WI38 (cell line): Measurements from ENCODE around the gene GMEB2.

Experiments
- H3K4me3 ChIP-seq: 2 replicates; pipeline ENCODE4 v1.5.1; 2011; ENCODE audit warnings: low read depth, mild to moderate bottlenecking, control low read depth, low read length
- CTCF ChIP-seq: IDR thresholded peaks from 2 replicates; pipeline ENCODE4 v1.5.1; 2012; ENCODE audit warnings: low read depth, mild to moderate bottlenecking, control low read depth, low read length

GMEB2 gene

GRCh38 chr20:63547725-63548480 is 79.0 kb downstream of the GMEB2 start, which contains the start of gene SRMS:
Gene SRMS (minus strand): TSS chr20:63547749. CDS start chr20:63547463, 286 bp downstream.
- H3K4me3 ChIP-seq = no peak within 1 kb of the TSS
- no peak for TF ChIP-seq CTCF

- TF ChIP-seq CTCF = no peak
Measured at GRCh38 chr20:63546956-63547724, 79.8 kb downstream of the GMEB2 start.

GRCh38 chr20:63546256-63546955 is 80.5 kb downstream of the GMEB2 start:
- no peak for TF ChIP-seq CTCF
- H3K4me3 ChIP-seq = no peak overlapping the region

More at GRCh38 chr20:63546956-63547724, 79.8 kb downstream of the GMEB2 start:
- no peak overlapping the region for H3K4me3 ChIP-seq

GRCh38 chr20:63545814-63546213 is 81.1 kb downstream of the GMEB2 start:
- H3K4me3 ChIP-seq = no peak overlapping the region
- no peak for TF ChIP-seq CTCF

GRCh38 chr20:63544958-63545516 is 81.9 kb downstream of the GMEB2 start:
- H3K4me3 ChIP-seq = no peak overlapping the region
- TF ChIP-seq CTCF = no peak

GRCh38 chr20:63544241-63544957 is 82.5 kb downstream of the GMEB2 start:
- H3K4me3 ChIP-seq = no peak overlapping the region
- no peak for TF ChIP-seq CTCF
